ENCODE results near the gene THAP11. TPM values are rescaled to one million over a fixed set of nuclear protein-coding genes. Genes with fewer than 3 reads are reported as not detected.
A peak's percentile ranks its signal among the peaks of the same experiment; 100 is the strongest.

THAP11 gene
- 24.8 and 27.1 TPM in 2 replicates for total RNA-seq (2014; rRNA removed; shearing (Covaris generic))

DNA sequence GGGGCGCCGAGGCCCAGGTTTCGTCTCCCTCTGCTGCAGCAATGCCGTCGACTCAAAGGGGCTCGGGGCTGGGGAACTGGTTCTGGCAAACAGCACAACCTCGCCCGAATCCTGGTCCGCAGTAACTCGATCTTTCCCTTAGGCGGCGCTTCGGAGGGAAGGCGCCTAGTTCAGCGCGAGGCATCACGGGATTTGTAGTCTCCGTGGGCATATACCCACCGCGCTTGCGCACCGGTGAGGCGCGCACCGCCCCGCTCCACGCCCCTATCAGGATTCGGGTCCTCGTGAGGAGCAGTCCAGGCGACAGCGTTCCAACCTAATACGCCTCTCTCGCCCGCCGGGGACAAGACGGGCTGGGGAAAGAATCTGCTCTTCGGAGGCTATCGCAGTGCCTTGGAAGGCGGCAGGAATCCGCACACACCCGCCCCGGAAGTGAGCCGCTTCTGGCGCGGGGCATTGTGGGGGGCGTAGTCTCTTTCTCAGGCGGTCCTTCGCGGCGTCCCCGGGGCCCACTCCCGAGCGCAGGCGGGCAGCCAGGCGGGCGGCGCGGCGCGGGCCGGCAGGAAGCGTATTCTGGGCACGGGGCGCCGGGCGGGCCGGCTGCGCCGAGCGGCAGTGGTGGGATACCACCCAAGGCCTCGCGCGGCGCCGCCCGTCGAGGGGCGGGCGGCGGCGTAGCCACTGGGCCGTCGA lies at the start of gene THAP11:
Gene THAP11 (plus strand): TSS at position 505 of the 693 bp plus-strand sequence. CDS start 235 bp downstream, outside the sequence.
- peak within 1 kb of the TSS; percentile 88 for H3K27ac ChIP-seq
- H3K36me3 ChIP-seq = no peaks in the 10 kb centered on the region
- H3K4me1 ChIP-seq = peaks cover 5% of the 10 kb centered on the region; the same call in 1 of the 2 replicates
- H3K27me3 ChIP-seq = no peaks in the 10 kb centered on the region
- peak; percentile 90 to 95 for DNase-seq
- no peaks in the 10 kb centered on the region for H3K9me3 ChIP-seq (replicated peaks)
- peak within 1 kb of the TSS; percentile 88 for H3K4me3 ChIP-seq

DNA sequence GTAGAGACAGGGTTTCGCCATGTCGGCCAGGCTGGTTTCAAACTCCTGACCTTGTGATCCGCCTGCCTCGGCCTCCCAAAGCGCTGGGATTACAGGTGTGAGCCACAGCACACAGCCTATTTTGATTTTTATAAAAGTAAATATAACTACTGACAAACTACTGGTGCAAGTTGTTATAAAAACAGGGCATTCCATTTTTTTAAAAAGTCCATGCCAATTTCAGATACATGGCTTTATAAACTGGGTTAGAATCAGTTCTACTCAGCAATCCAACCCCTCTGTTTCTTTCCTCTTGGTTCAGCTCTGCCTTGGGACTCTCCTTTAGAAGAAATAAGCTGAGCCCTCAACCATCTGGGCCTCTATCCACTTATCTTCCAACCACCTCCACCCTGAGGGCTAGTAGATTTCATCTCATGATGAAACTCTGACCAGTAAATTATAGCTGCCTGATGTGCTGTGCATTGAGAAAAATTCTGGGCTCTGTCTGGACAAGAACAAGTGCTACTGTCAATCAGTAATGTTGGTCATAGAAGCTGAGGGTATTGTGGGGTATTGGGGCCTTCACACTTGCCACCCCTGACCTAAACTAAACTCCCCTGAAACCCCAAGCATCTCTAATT lies 45.9 kb upstream of the THAP11 start:
- H3K9me3 ChIP-seq (replicated peaks) = no peaks in the 10 kb centered on the region
- peak in 1 of 2 experiments; percentile 24 for DNase-seq
- no peak overlapping the region for H3K4me3 ChIP-seq
- no peaks in the 10 kb centered on the region for H3K27me3 ChIP-seq
- no peaks in the 10 kb centered on the region for H3K36me3 ChIP-seq
- no peaks in the 10 kb centered on the region for H3K4me1 ChIP-seq
- no peak overlapping the region for H3K27ac ChIP-seq

DNA sequence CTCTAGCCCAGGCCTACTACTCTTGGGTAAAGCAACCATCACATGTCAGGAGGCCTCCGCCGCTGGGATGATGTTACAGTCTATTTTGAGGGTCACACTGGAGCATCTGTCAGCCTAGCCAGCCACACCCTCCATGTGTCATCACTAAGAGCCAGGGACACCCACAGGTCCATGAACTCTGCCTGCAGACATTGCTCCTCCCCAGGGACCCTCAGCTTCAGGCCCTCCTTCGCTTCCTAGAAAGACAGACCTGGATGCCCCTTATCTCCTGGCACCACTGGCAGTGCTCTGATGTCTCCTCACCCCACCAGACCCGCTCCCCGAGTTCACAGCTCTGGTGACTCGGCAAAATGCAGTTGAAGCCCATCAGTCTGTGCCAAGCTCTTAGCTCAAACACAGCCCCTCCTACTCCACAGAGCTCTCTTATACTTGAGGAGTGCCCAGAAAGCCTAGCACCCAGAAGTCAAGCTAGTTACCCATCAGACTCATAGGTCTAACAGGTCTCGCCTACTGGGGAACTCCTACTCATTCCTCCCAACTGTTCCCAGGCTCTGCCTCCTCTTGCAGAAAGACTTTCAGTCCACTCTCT lies 41.7 kb upstream of the THAP11 start:
- no peak overlapping the region for H3K27ac ChIP-seq
- no peak for DNase-seq
- no peaks in the 10 kb centered on the region; the same call in 1 of the 2 replicates for H3K36me3 ChIP-seq
- H3K4me3 ChIP-seq = no peak overlapping the region
- no peaks in the 10 kb centered on the region for H3K9me3 ChIP-seq (replicated peaks)
- H3K4me1 ChIP-seq = no peaks in the 10 kb centered on the region
- H3K27me3 ChIP-seq = no peaks in the 10 kb centered on the region

DNA sequence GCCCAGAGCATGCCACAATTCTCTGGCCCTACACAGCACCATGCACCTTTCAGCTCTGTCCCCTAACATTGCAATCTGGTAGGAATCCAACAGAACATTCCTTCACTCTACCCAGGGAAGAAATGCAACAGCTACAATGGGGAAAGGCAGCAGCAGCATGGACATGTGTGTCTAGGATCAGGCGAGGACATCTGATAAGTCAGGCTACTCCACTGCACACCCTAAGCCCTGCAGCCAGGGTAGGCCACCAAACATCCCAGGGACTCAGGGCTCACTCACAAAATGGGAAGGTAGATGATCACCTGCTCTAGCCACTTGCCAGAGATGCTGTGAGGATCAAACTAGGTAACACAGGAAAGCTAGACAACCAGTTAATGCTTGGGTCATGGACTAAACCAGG lies 40.9 kb upstream of the THAP11 start:
- DNase-seq = no peak
- H3K27me3 ChIP-seq = no peaks in the 10 kb centered on the region
- no peak overlapping the region for H3K4me3 ChIP-seq
- no peaks in the 10 kb centered on the region for H3K9me3 ChIP-seq (replicated peaks)
- H3K27ac ChIP-seq = no peak overlapping the region
- H3K36me3 ChIP-seq = no peaks in the 10 kb centered on the region; the same call in 1 of the 2 replicates
- no peaks in the 10 kb centered on the region for H3K4me1 ChIP-seq

DNA sequence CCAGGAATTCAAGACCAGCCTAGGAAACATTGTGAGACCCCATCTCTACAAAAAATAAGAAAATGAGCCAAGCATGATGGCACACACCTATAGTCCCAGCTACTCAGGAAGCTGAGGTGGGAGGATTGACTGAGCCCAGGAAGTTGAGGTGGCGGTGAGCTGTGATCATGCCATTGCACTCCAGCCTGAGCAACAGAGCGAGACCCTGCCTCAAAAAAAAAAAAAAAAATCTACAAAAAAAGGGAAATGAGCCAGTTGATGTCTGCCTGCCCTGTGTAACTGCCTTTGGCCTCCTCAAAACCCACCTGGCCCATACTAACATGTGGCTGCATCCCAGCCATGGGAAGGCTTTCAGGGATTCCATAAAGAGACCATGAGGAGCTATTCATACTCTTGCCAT lies 40.2 kb upstream of the THAP11 start:
- Histone ChIP-seq H3K4me1 (no peaks in the 10 kb centered on the region), H3K27me3 (no peaks in the 10 kb centered on the region), H3K27ac (no peak overlapping the region), H3K9me3 (replicated peaks) (no peaks in the 10 kb centered on the region), H3K36me3 (no peaks in the 10 kb centered on the region; the same call in 1 of the 2 replicates), H3K4me3 (no peak overlapping the region)
- no peak for DNase-seq

DNA sequence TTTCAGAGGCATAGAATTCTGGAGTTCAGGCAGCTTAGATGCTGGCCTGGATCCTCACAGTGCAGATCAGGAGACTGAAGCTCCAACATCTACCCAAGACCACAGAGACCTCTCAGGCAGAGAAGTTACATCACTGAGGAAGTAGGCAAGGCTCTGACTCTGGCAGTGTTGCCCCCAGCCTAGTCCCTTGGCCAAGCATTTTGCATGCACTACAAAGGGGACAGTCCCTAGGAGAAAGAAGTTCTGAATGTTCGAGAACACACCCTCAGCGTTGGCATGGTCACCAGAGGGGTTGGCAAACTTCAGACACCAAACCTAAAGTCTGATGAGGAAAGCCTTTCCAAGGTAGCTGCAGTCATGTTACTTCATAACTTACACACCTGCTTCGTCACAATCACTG lies 38.2 kb upstream of the THAP11 start:
- no peak overlapping the region for H3K27ac ChIP-seq
- no peaks in the 10 kb centered on the region for H3K4me1 ChIP-seq
- no peak overlapping the region for H3K4me3 ChIP-seq
- H3K9me3 ChIP-seq (replicated peaks) = no peaks in the 10 kb centered on the region
- H3K27me3 ChIP-seq = no peaks in the 10 kb centered on the region
- DNase-seq = no peak
- H3K36me3 ChIP-seq = no peaks in the 10 kb centered on the region; the same call in 1 of the 2 replicates

DNA sequence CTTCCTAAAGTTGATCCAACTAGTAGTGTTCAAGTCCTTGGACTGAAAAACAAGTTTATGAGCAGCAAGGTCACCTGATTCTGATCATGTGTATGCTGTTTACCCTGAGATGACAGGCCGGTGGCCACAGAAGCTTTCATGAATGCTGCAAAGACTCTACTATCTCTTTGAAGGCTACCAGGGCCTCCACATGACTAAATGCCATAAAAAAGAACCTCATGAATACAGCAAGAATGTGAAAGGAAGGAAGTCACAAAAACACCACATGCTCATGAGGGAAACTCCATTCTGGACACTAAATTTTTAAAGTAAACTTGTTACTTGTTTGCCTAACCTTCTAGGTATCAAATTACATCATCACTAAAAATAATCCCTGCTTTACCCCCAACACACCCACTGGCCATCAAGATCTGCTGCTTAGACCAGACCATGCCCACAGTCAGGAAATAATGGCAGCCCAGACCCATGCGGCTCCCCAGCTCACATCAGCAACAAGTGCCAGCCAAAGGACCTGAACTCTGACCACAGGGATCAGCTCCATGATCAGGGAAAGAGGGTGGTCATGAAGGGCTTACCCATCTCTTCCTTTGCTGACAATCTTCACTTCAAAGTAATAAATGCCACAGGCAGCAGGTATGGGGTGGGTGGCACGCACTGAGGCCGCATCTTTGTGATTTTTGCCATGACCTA lies 37.1 kb upstream of the THAP11 start:
- Histone ChIP-seq H3K36me3 (no peaks in the 10 kb centered on the region; the same call in 1 of the 2 replicates), H3K27ac (no peak overlapping the region), H3K9me3 (replicated peaks) (no peaks in the 10 kb centered on the region), H3K27me3 (no peaks in the 10 kb centered on the region), H3K4me1 (no peaks in the 10 kb centered on the region), H3K4me3 (no peak overlapping the region; the same call in 1 of the 2 replicates)
- DNase-seq = no peak

DNA sequence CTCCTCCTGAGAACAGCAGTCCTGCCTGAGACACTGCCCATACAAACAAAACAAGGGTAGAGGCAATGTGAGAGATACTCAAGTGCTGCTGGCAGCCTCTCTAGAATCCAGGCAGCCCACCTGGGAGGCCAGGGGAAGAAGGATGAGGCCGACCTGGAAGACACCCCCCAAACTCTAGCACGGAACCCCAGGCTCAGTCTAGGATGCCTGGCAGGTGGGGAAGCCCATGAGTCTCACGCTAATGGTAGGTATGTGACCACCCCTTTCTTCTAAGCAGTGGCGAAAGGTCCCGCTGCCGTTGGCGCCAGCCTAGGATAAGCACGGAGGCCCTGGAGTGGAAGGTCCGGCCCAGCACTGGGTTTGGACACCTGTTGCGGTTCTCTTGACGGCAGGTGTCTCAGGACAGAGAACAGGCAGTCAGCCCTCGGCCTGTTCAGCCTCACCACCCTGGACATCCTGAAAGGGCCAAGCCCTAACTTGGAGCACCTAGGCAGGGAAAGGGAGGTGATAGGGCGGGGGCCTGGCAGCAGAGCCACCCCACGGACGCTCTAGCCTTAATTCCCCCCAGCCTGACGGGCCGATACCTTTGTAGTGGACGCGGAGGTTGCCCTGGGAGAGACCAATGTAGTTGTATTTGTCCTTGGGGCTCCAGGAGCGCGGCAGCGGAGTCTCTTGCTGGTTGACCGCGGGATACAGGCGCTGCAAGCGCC lies 36.2 kb upstream of the THAP11 start:
- peak; percentile 11 to 18 for DNase-seq
- Histone ChIP-seq H3K27ac (peak overlapping the region; percentile 48), H3K4me1 (no peaks in the 10 kb centered on the region), H3K9me3 (replicated peaks) (no peaks in the 10 kb centered on the region), H3K27me3 (no peaks in the 10 kb centered on the region), H3K4me3 (peak overlapping the region; percentile 75), H3K36me3 (no peaks in the 10 kb centered on the region; the same call in 1 of the 2 replicates)

DNA sequence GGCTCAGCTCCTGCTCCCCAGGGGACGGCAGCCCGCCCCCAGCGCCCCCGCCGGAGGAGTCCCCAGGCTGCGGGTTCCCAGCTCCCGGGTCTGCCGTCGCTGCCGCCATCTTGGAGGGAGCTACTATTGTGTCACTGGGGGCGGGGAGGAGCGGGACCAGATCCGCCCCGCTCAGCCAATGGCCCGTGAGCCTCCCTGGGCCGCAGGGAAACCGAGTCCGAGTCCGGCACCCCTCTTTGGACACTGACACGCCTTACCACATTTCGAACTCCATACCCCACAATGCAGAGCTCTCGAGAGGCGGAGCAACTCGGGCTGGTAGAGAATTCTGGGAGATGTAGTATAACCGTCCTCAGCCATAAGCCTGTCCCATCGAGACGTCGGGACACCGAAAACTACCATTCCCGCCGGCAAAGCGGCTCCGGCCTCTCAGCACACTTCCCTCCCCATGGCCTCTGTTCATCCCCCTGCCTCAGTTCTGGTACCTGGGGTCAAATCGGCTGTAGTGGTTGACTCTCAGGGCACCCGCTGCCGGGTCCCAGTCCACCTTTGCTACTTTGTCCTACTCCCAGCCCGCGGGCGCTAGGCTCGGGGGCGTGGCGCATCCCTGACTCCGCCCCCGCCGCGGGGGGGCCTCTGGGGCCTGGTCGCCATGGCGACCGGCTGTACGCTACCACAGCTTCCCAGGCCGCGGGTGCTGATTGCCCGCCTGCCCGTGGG lies 35.5 kb upstream of the THAP11 start, which contains the start of the genes RANBP10 and TSNAXIP1:
Gene RANBP10 (minus strand): TSS at position 133 of the 720 bp plus-strand sequence. CDS start 24 bp downstream, at position 109.
Gene TSNAXIP1 (plus strand): TSS at position 462 of the 720 bp plus-strand sequence. CDS start 261 bp downstream, outside the sequence.
- peak within 1 kb of the TSS; percentile 48 for H3K27ac ChIP-seq

DNA sequence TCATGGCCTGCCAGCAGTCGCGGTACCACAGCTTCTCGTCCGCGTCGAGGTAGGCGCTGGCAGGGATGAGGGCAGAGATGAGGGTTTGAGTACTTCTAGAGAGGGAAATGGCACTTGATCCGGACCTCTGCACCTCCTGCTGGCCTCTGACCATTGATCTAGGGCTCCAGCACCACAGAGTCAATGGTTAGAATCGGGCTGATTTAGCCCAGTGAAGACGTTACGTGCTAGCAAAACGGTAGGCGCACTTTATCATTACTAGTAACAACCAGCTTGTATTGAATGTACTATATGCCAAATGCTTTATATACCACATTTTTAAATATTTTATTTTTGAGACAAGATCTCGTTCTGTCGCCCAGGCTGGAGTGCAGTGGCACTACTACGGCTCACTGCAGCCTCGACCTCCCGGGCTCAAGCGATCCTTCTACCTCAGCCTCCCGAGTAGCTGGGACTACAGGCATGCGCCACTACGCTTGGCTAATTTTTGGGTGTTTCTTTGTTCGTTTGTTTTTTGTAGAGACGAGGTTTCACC lies 34.9 kb upstream of the THAP11 start:
- H3K36me3 ChIP-seq = no peaks in the 10 kb centered on the region; the same call in 1 of the 2 replicates
- DNase-seq = no peak
- H3K4me1 ChIP-seq = no peaks in the 10 kb centered on the region
- H3K27ac ChIP-seq = no peak overlapping the region; the same call in 1 of the 2 replicates
- H3K27me3 ChIP-seq = no peaks in the 10 kb centered on the region
- H3K9me3 ChIP-seq (replicated peaks) = no peaks in the 10 kb centered on the region
- peak overlapping the region; percentile 75 for H3K4me3 ChIP-seq

More for the DNA sequence above, 35.5 kb upstream of the THAP11 start, which contains the start of the genes RANBP10 and TSNAXIP1:
- peak; percentile 95 to 97 for DNase-seq
- Histone ChIP-seq H3K4me1 (no peaks in the 10 kb centered on the region), H3K4me3 (peak within 1 kb of the TSS; percentile 75), H3K36me3 (no peaks in the 10 kb centered on the region; the same call in 1 of the 2 replicates), H3K9me3 (replicated peaks) (no peaks in the 10 kb centered on the region), H3K27me3 (no peaks in the 10 kb centered on the region)

DNA sequence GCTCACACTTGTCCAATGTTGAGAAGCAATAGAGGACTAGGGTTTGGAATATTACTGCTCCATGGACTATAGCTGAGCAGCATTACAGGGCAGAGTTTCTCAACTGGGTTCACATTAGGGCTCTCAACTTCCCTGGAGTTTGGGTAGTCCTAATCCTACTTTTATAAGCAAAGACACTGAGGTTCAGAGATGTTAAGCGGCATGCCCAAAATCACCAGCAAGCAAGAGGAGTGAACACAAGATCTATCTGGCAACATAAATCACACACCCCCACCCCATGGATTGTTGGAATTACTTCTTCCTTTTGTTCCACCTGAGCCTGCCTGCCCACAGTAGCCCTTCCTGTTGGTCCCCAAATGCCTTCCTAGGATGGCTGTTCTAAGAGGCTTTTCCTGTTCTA lies 30.2 kb upstream of the THAP11 start:
- DNase-seq = no peak
- Histone ChIP-seq H3K36me3 (no peaks in the 10 kb centered on the region), H3K9me3 (replicated peaks) (no peaks in the 10 kb centered on the region), H3K4me3 (no peak overlapping the region), H3K4me1 (no peaks in the 10 kb centered on the region), H3K27ac (no peak overlapping the region), H3K27me3 (no peaks in the 10 kb centered on the region)

DNA sequence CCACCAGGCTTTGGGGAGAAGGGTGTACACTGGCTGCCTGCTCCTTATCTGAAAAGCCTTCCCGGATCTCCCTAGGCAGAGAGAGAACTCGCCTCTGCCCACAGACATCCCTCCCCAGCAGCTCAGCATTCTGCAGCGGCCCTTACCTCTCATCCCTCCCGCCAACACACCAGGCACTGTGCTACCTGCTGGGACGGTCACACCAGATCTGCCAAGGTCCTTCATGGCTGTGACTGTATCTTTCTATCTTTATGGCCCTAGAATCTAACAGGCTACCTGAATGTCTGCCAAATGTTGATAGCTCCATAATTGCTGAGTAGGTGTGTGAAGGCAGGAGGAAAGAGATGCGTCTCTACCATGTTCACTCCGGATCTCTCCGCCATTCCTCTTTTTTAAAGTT lies 27.6 kb upstream of the THAP11 start:
- Histone ChIP-seq H3K9me3 (replicated peaks) (no peaks in the 10 kb centered on the region), H3K27me3 (no peaks in the 10 kb centered on the region), H3K36me3 (no peaks in the 10 kb centered on the region), H3K4me3 (no peak overlapping the region), H3K27ac (no peak overlapping the region), H3K4me1 (no peaks in the 10 kb centered on the region)
- DNase-seq = no peak

DNA sequence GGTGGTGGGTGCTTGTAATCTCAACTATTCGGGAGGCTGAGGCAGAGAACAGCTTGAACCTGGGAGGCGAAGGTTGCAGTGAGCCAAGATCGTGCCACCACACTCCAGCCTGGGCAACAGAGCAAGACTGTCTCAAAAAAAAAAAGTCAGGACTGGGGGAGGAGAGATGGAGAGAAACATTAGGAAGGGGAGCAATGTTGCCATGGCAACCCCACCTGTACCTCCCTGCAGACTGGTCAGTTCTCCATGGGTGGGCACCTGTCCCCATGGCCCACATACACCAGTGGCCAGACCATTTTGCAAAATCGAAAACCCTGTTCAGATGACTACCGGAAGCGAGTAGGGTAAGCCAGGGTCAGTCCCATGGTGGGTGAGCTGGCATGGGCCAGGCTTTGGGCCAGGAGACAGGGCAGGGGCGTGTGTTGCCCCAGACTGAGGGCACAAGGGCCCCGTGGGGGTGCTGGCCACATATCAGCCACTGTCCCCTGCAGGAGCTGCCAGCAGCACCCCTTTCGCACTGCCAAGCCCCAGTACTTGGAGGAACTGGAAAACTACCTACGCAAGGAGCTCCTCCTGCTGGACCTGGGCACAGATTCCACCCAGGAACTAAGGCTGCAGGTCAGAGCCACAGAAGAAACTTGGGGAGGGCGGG lies 21.4 kb upstream of the THAP11 start:
- DNase-seq = no peak
- no peak overlapping the region for H3K27ac ChIP-seq
- H3K4me3 ChIP-seq = no peak overlapping the region
- no peaks in the 10 kb centered on the region for H3K4me1 ChIP-seq
- no peaks in the 10 kb centered on the region for H3K9me3 ChIP-seq (replicated peaks)
- H3K27me3 ChIP-seq = no peaks in the 10 kb centered on the region
- H3K36me3 ChIP-seq = no peaks in the 10 kb centered on the region
